GM12873 (cell line): ENCODE results near the gene SIM1.

Source experiments
- CTCF ChIP-seq: IDR thresholded peaks from 2 replicates; pipeline ENCODE4 v1.5.1; 2012; ENCODE audit warnings: low read depth, mild to moderate bottlenecking, moderate library complexity, low read length, control low read depth; ENCODE audit not compliant: insufficient read depth; ENCODE audit errors: missing control alignments

Gene SIM1

GRCh38 chr6:100469101-100469859, 4.6 kb upstream of the SIM1 start:
- TF ChIP-seq CTCF, result no peak

- no peak for TF ChIP-seq CTCF
Measured at GRCh38 chr6:100468016-100468622, 3.4 kb upstream of the SIM1 start.

- no peak for TF ChIP-seq CTCF
Measured at GRCh38 chr6:100467129-100468015, 2.7 kb upstream of the SIM1 start.

GRCh38 chr6:100466410-100467128, 1.8 kb upstream of the SIM1 start:
- no peak for TF ChIP-seq CTCF

- TF ChIP-seq CTCF, result no peak
Measured at GRCh38 chr6:100465701-100466409, 1.1 kb upstream of the SIM1 start.

GRCh38 chr6:100464162-100464851, 414 bp downstream of the SIM1 start:
- TF ChIP-seq CTCF, result no peak
